H9 (cell line): Measurements from ENCODE around the gene ZNFX1. TPM values are rescaled to one million over a fixed set of nuclear protein-coding genes. Genes with fewer than 3 reads are reported as not detected.

Experiments used
- DNase-seq: peaks from one replicate; pipeline ENCODE4 v3.0.0-alpha.2; 2017
- H2AFZ ChIP-seq: one replicate; pipeline ENCODE4 v1.6.1; 2013; ENCODE audit warnings: mild to moderate bottlenecking, low read length, control low read depth, moderate library complexity
- H2AK5ac ChIP-seq: 2 replicates; pipeline ENCODE4 v1.6.1; 2013; ENCODE audit warnings: low read length, control low read depth, mixed read lengths; ENCODE audit not compliant: insufficient read length
- H2BK120ac ChIP-seq: one replicate; pipeline ENCODE4 v1.6.1; 2013; ENCODE audit warnings: low read depth, mild to moderate bottlenecking, low read length, control low read depth, inconsistent platforms; ENCODE audit not compliant: poor library complexity, severe bottlenecking
- H2BK12ac ChIP-seq: 2 replicates; pipeline ENCODE4 v1.6.1; 2013; ENCODE audit warnings: low read length, control low read depth, mixed read lengths, low read depth; ENCODE audit not compliant: insufficient read length
- H2BK15ac ChIP-seq: 2 replicates; pipeline ENCODE4 v1.6.1; 2013; ENCODE audit warnings: low read depth, low read length, control low read depth
- H2BK20ac ChIP-seq: one replicate; pipeline ENCODE4 v1.6.1; 2013; ENCODE audit warnings: low read depth, mild to moderate bottlenecking, low read length, control low read depth, inconsistent platforms; ENCODE audit not compliant: poor library complexity, severe bottlenecking
- H2BK5ac ChIP-seq: 2 replicates; pipeline ENCODE4 v1.6.1; 2013; ENCODE audit warnings: low read length, control low read depth, mixed read lengths; ENCODE audit not compliant: insufficient read length
- H3K14ac ChIP-seq: 2 replicates; pipeline ENCODE4 v1.6.1; 2013; ENCODE audit warnings: low read length, control low read depth; ENCODE audit not compliant: insufficient read depth
- H3K18ac ChIP-seq: 2 replicates; pipeline ENCODE4 v1.6.1; 2013; ENCODE audit warnings: low read depth, mild to moderate bottlenecking, mixed read lengths, low read length, control low read depth; ENCODE audit not compliant: insufficient read length
- H3K23ac ChIP-seq: 2 replicates; pipeline ENCODE4 v1.6.1; 2013; ENCODE audit warnings: low read length, control low read depth, mixed read lengths, low read depth; ENCODE audit not compliant: insufficient read length
- H3K23me2 ChIP-seq: 2 replicates; pipeline ENCODE4 v1.6.1; 2013; ENCODE audit warnings: low read depth, mild to moderate bottlenecking, mixed read lengths, low read length, control low read depth; ENCODE audit not compliant: insufficient read length, poor library complexity, severe bottlenecking
- H3K27ac ChIP-seq: 2 replicates; pipeline ENCODE4 v1.5.1; 2013; ENCODE audit warnings: low read length, control low read depth, mixed read lengths, low read depth; ENCODE audit not compliant: insufficient read length
- H3K27me3 ChIP-seq: 2 replicates; pipeline ENCODE4 v1.6.1; 2013; ENCODE audit warnings: low read length, control low read depth, inconsistent platforms; ENCODE audit not compliant: insufficient read depth
- H3K4ac ChIP-seq: 2 replicates; pipeline ENCODE4 v1.6.1; 2013; ENCODE audit warnings: low read depth, mild to moderate bottlenecking, control low read depth, inconsistent platforms, low read length, moderate library complexity
- H3K4me1 ChIP-seq: 2 replicates; pipeline ENCODE4 v1.6.1; 2013; ENCODE audit warnings: low read length, control low read depth, inconsistent platforms; ENCODE audit not compliant: insufficient read depth
- H3K4me2 ChIP-seq: 2 replicates; pipeline ENCODE4 v1.6.1; 2013; ENCODE audit warnings: low read length, control low read depth, mixed read lengths; ENCODE audit not compliant: insufficient read length, insufficient read depth
- H3K56ac ChIP-seq: 2 replicates; pipeline ENCODE4 v1.6.1; 2013; ENCODE audit warnings: low read depth, mild to moderate bottlenecking, mixed read lengths, low read length, control low read depth; ENCODE audit not compliant: insufficient read length
- H3K79me1 ChIP-seq: 2 replicates; pipeline ENCODE4 v1.6.1; 2013; ENCODE audit warnings: low read depth, mild to moderate bottlenecking, moderate library complexity, low read length, control low read depth, inconsistent platforms; ENCODE audit not compliant: insufficient read depth, poor library complexity, severe bottlenecking
- H3K79me2 ChIP-seq: 2 replicates; pipeline ENCODE4 v1.6.1; 2013; ENCODE audit warnings: low read length, control low read depth, inconsistent platforms; ENCODE audit not compliant: insufficient read depth
- H3K9ac ChIP-seq: 2 replicates; pipeline ENCODE4 v1.6.1; 2013; ENCODE audit warnings: low read length, control low read depth, mixed read lengths; ENCODE audit not compliant: insufficient read length; ENCODE audit errors: extremely low read depth
- H3K9me3 ChIP-seq: one replicate; pipeline ENCODE4 v1.6.1; 2013; ENCODE audit warnings: low read depth, low read length, inconsistent platforms; ENCODE audit not compliant: control insufficient read depth
- H3T11ph ChIP-seq: one replicate; pipeline ENCODE4 v1.6.1; 2013; ENCODE audit warnings: mild to moderate bottlenecking, low read length, control low read depth, inconsistent platforms
- H4K20me1 ChIP-seq: one replicate; pipeline ENCODE4 v1.6.1; 2013; ENCODE audit not compliant: control insufficient read depth, insufficient read length, insufficient read depth
- H4K5ac ChIP-seq: 2 replicates; pipeline ENCODE4 v1.6.1; 2013; ENCODE audit warnings: low read depth, mild to moderate bottlenecking, mixed read lengths, low read length, control low read depth; ENCODE audit not compliant: insufficient read length
- H4K8ac ChIP-seq: replicated peaks from 2 replicates; pipeline ENCODE4 v1.6.1; 2013; ENCODE audit warnings: low read length, control low read depth, mixed read lengths, low read depth; ENCODE audit not compliant: insufficient read length
- H4K91ac ChIP-seq: 2 replicates; pipeline ENCODE4 v1.6.1; 2013; ENCODE audit warnings: low read depth, mild to moderate bottlenecking, moderate library complexity, mixed read lengths, low read length, control low read depth; ENCODE audit not compliant: insufficient read length
- H3K27ac Mint-ChIP-seq, 3 experiments: 2 replicates in 2 of 3; 3 replicates in 1 of 3; pipeline ENCODE4 v1.8.0; 2020 to 2021; ENCODE audit warnings: mixed read lengths in 3 of 3, mild to moderate bottlenecking in 1 of 3, moderate library complexity in 1 of 3
- H3K27me3 Mint-ChIP-seq: 2 replicates; pipeline ENCODE4 v1.8.0; 2021; ENCODE audit warnings: low read depth, mild to moderate bottlenecking, moderate library complexity, mixed read lengths
- H3K36me3 Mint-ChIP-seq, 3 experiments: 2 replicates in 2 of 3; 3 replicates in 1 of 3; pipeline ENCODE4 v1.8.0; 2020 to 2021; ENCODE audit warnings: low read depth in 3 of 3, mixed read lengths in 3 of 3; ENCODE audit not compliant: insufficient read depth in 1 of 3
- H3K4me1 Mint-ChIP-seq, 2 experiments: 2 replicates each; pipeline ENCODE4 v1.8.0; 2020; ENCODE audit warnings: mixed read lengths in 2 of 2
- H3K4me3 Mint-ChIP-seq, 2 experiments: 2 replicates in 1 of 2; 3 replicates in 1 of 2; pipeline ENCODE4 v1.8.0; 2020 to 2021; ENCODE audit warnings: mild to moderate bottlenecking in 2 of 2, mixed read lengths in 2 of 2, moderate library complexity in 1 of 2
- H3K9me3 Mint-ChIP-seq, 2 experiments: 2 replicates in 1 of 2; 3 replicates in 1 of 2; pipeline ENCODE4 v1.8.0; 2020; ENCODE audit warnings: mild to moderate bottlenecking in 2 of 2, mixed read lengths in 2 of 2, moderate library complexity in 1 of 2
- CTCF ChIP-seq: fragments of 200-600 bp; sonication (generic); conservative IDR thresholded peaks from 3 replicates; pipeline ENCODE4 v1.8.0; 2021; ENCODE audit warnings: antibody characterized with exemption, mild to moderate bottlenecking
- WGBS: extraction: QIAGEN DNeasy Blood & Tissue Kit; methylation state at CpG from one replicate; pipeline ENCODE4 v1.1.7; 2013; ENCODE audit warnings: missing lambda C conversion rate, low lambda C conversion rate, mixed read lengths; ENCODE audit not compliant: insufficient read length; ENCODE audit errors: extremely low coverage; 5-methylcytosine and 5-hydroxymethylcytosine counted together
- total RNA-seq: library from RNA; stranded (reverse); gene quantifications from 2 replicates; pipeline ENCODE4 v1.2.1, GENCODE V29; 2021

ZNFX1 gene
- total RNA-seq, 1 experiment from 2014 or later, result 13.3 TPM

GRCh38 chr20:49245921-49246740 is 31.7 kb downstream of the ZNFX1 start:
- H3K18ac ChIP-seq, result no peak overlapping the region
- H3K56ac ChIP-seq, result no peak overlapping the region
- H3K4ac ChIP-seq, result no peak overlapping the region
- H3K23me2 ChIP-seq, result no peaks in the 10 kb centered on the region
- no peak overlapping the region for H3K4me2 ChIP-seq
- H2BK120ac ChIP-seq, result no peak overlapping the region
- H3K27me3 ChIP-seq, result no peaks in the 10 kb centered on the region
- H4K20me1 ChIP-seq, result no peaks in the 10 kb centered on the region
- no peak overlapping the region for H3K9ac ChIP-seq
- H4K91ac ChIP-seq, result no peak overlapping the region
- no peaks in the 10 kb centered on the region for H3K4me1 ChIP-seq
- no peak overlapping the region for H2AK5ac ChIP-seq
- peak overlapping the region in 2 of 3 experiments; percentile 43 to 85; a peak in 3 of 7 replicates for H3K27ac Mint-ChIP-seq
- H3K79me1 ChIP-seq, result no peaks in the 10 kb centered on the region
- H4K5ac ChIP-seq, result no peak overlapping the region
- no peaks in the 10 kb centered on the region for H3K79me2 ChIP-seq
- no peak overlapping the region for H3K23ac ChIP-seq
- no peaks in the 10 kb centered on the region for H3K9me3 ChIP-seq
- no peak overlapping the region for H2BK15ac ChIP-seq
- H3K14ac ChIP-seq, result no peak overlapping the region
- DNase-seq, result peak; percentile 43
- no peak overlapping the region for H3K27ac ChIP-seq
- TF ChIP-seq CTCF, result peak; percentile 79
- no peaks in the 10 kb centered on the region for H3K27me3 Mint-ChIP-seq
- WGBS, result no CpG with 5 or more reads among the region's 3 CpGs
- H2BK20ac ChIP-seq, result no peak overlapping the region
- H3K4me3 Mint-ChIP-seq, result no peak overlapping the region
- H3K9me3 Mint-ChIP-seq, result no peaks in the 10 kb centered on the region
- H2BK5ac ChIP-seq, result no peak overlapping the region
- H3T11ph ChIP-seq, result no peak overlapping the region
- H4K8ac ChIP-seq, result no peak overlapping the region
- H3K36me3 Mint-ChIP-seq, result peaks cover 20 to 87% (median 55%) of the 10 kb centered on the region in 3 experiments; a peak in 6 of 7 replicates
- no peak overlapping the region for H2AFZ ChIP-seq
- H2BK12ac ChIP-seq, result no peak overlapping the region
- H3K4me1 Mint-ChIP-seq, result no peaks in the 10 kb centered on the region
